Measurements from ENCODE around the gene TOB1. TPM values are rescaled to one million over a fixed set of nuclear protein-coding genes. Genes with fewer than 3 reads are reported as not detected.

TOB1 gene
- polyA plus RNA-seq, 1 of the 3 experiments (the other 2 are of a cell fraction), result 19.3 TPM

DNA sequence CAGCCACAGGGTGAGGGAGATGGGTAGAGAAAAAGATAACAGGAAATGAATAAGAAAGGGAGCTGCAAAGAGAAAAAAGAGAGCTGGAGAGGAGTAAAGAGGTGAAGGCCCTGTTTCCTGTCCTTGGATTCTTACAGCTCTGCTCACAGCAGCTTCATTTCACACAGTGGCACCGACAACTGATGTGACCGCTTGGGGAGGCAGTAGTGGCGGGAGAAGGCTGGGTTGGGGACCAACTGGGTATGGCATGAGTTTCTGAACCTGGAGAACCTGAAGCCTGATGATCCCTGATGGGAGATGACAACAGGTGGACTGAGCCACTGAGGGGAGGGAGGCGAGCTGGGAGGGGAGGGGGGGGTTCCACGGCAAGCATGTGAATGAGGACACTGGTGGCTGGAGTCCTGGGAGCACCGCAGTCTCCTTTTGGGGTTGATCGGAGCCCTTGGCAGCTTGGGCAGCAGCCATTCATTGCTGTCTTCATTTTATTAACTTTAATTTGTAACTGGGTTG, 34.3 kb upstream of the TOB1 start:
- H3K4me2 ChIP-seq, result no peak overlapping the region
- no peaks in the 10 kb centered on the region for H3K36me3 ChIP-seq (replicated peaks in 1 of 2; ENCODE audit: control insufficient read depth in 1 of 2, insufficient read depth in 2 of 2, low read length in 1 of 2)
- peaks cover 13 to 30% of the 10 kb centered on the region in 2 experiments for H3K4me1 ChIP-seq (ENCODE audit: control insufficient read depth in 1 of 2, insufficient read depth in 2 of 2, low read depth in 1 of 2, low read length in 1 of 2)
- H3K4me3 ChIP-seq (ENCODE audit: low read depth in 2 of 2, low read length in 1 of 2), result no peak overlapping the region
- H3K9ac ChIP-seq, result no peak overlapping the region
- no peak overlapping the region for H2AFZ ChIP-seq (ENCODE audit: low read depth)
- H3F3A ChIP-seq (replicated peaks; ENCODE audit: insufficient read depth), result no peaks in the 10 kb centered on the region
- TF ChIP-seq POLR2AphosphoS5 (IDR thresholded peaks at IDR 0.05; ENCODE audit: low read depth, low read length) (no peak), GATA2 (CRISPR knock-in tag; IDR thresholded peaks at IDR 0.05) (no peak), MEF2A (IDR thresholded peaks at IDR 0.05; ENCODE audit: borderline replicate concordance, low read depth) (no peak), RFX5 (IDR thresholded peaks at IDR 0.05; ENCODE audit: low read length) (no peak), RCOR1 (IDR thresholded peaks at IDR 0.05; ENCODE audit: low read length) (no peak), TAF1 (IDR thresholded peaks at IDR 0.05; ENCODE audit: borderline replicate concordance, low read depth, low read length) (no peak), FOSL2 (IDR thresholded peaks at IDR 0.05; ENCODE audit: borderline replicate concordance, low read depth) (no peak), RAD21 (IDR thresholded peaks at IDR 0.05; ENCODE audit: low read length) (no peak)
- TF ChIP-seq, protein P1, sequence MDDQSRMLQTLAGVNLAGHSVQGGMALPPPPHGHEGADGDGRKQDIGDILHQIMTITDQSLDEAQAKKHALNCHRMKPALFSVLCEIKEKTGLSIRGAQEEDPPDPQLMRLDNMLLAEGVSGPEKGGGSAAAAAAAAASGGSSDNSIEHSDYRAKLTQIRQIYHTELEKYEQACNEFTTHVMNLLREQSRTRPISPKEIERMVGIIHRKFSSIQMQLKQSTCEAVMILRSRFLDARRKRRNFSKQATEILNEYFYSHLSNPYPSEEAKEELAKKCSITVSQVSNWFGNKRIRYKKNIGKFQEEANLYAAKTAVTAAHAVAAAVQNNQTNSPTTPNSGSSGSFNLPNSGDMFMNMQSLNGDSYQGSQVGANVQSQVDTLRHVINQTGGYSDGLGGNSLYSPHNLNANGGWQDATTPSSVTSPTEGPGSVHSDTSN (IDR thresholded peaks at IDR 0.05), result no peak
- H4K20me1 ChIP-seq (ENCODE audit: insufficient read depth), result no peaks in the 10 kb centered on the region
- no peaks in the 10 kb centered on the region for H3K9me2 ChIP-seq
- no peak overlapping the region for H3K27ac ChIP-seq (ENCODE audit: low read depth in 2 of 2, low read length in 1 of 2)
- no peaks in the 10 kb centered on the region for H3K9me3 ChIP-seq
- WGBS (ENCODE audit: low lambda C conversion rate), result 77% methylated on average over 7 of the region's 7 CpGs
- no peaks in the 10 kb centered on the region for H3K27me3 ChIP-seq (ENCODE audit: insufficient read depth)
- CTCF ChIA-PET, result interaction anchor here (0.9 to 1.5 kb wide), 5 partner anchors 9 to 57 kb away, joined by 3 to 7 read pairs (median 3); no protein-coding TSS in a partner anchor
- DNase-seq, result no peak
- POLR2A ChIA-PET, result interaction anchor here (2.6 kb wide), 1 partner anchor 34 kb away, joined by 13 read pairs; the partner anchor contains the start of gene TOB1
- H3K79me2 ChIP-seq (ENCODE audit: insufficient read depth), result no peaks in the 10 kb centered on the region

DNA sequence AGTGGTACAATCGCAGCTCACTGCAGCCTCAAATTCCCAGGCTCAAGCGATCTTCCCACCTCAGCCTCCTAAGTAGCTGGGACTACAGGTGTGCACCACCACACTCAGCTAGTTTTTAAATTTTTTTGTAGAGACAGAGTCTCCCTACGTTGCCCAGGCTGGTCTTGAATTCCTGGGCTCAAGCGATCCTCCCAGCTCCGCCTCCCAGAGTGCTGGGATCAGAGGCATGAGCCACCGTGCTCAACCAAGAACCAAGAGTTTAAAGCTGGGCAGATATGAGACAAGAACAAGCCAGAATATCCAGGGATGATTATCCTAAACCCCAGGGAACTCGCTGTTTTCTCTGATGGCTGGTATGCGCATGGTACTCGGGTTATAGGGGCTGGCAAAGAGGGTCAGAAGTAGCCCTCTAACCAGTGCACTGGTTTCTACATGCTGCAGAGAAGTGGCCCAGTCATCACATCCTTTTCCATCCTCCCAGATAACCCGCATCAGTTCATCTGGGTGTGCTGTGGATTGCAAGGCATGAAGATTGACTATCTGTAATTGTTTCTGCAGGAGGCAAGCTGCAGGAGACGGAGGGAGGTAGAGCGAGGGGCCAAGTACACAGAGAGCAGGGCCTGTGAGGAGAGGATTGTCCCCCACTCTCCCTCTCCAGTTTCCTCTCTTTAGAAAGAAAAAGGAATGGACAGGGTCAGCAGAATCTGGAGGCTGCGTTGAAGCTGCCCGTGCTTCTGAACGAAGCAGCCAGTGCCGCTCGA, 33.6 kb upstream of the TOB1 start:
- Histone ChIP-seq H3K27ac (ENCODE audit: low read depth in 2 of 2, low read length in 1 of 2) (no peak overlapping the region), H3K4me1 (ENCODE audit: control insufficient read depth in 1 of 2, insufficient read depth in 2 of 2, low read depth in 1 of 2, low read length in 1 of 2) (peaks cover 9 to 23% of the 10 kb centered on the region in 2 experiments), H4K20me1 (ENCODE audit: insufficient read depth) (no peaks in the 10 kb centered on the region), H3K4me2 (no peak overlapping the region), H3K9me2 (no peaks in the 10 kb centered on the region), H3K9ac (no peak overlapping the region), H3K27me3 (ENCODE audit: insufficient read depth) (no peaks in the 10 kb centered on the region), H3K36me3 (replicated peaks in 1 of 2; ENCODE audit: control insufficient read depth in 1 of 2, insufficient read depth in 2 of 2, low read length in 1 of 2) (no peaks in the 10 kb centered on the region), H3K9me3 (no peaks in the 10 kb centered on the region), H3K79me2 (ENCODE audit: insufficient read depth) (no peaks in the 10 kb centered on the region), H2AFZ (ENCODE audit: low read depth) (no peak overlapping the region), H3F3A (replicated peaks; ENCODE audit: insufficient read depth) (no peaks in the 10 kb centered on the region), H3K4me3 (ENCODE audit: low read depth in 2 of 2, low read length in 1 of 2) (no peak overlapping the region)
- DNase-seq, result no peak
- ChIA-PET POLR2A (interaction anchor here (2.6 kb wide), 1 partner anchor 33 kb away, joined by 13 read pairs; the partner anchor contains the start of gene TOB1), CTCF (interaction anchor here (0.9 to 2.0 kb wide), 8 partner anchors 9 to 58 kb away, joined by 3 to 7 read pairs (median 4); no protein-coding TSS in a partner anchor)
- no peak for TF ChIP-seq EZH2phosphoT487 (IDR thresholded peaks at IDR 0.05; ENCODE audit: borderline replicate concordance, low read depth)
- TF ChIP-seq NFIC (IDR thresholded peaks at IDR 0.05; ENCODE audit: borderline replicate concordance), result no peak
- TF ChIP-seq, protein P2, sequence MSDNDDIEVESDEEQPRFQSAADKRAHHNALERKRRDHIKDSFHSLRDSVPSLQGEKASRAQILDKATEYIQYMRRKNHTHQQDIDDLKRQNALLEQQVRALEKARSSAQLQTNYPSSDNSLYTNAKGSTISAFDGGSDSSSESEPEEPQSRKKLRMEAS (IDR thresholded peaks at IDR 0.05; ENCODE audit: low read depth), result no peak
- no peak for TF ChIP-seq POLR2AphosphoS5 (IDR thresholded peaks at IDR 0.05; ENCODE audit: low read depth, low read length)
- no peak for TF ChIP-seq FOXJ3 (CRISPR knock-in tag; IDR thresholded peaks at IDR 0.05)
- TF ChIP-seq TCF12 (IDR thresholded peaks at IDR 0.05), result no peak
- no peak for TF ChIP-seq GABPA (IDR thresholded peaks at IDR 0.05; ENCODE audit: low read depth)
- no peak for TF ChIP-seq CHD2 (IDR thresholded peaks at IDR 0.05; ENCODE audit: low read length, partially characterized antibody)
- TF ChIP-seq SMC3 (IDR thresholded peaks at IDR 0.05; ENCODE audit: low read depth, low read length), result no peak
- TF ChIP-seq, protein P3, sequence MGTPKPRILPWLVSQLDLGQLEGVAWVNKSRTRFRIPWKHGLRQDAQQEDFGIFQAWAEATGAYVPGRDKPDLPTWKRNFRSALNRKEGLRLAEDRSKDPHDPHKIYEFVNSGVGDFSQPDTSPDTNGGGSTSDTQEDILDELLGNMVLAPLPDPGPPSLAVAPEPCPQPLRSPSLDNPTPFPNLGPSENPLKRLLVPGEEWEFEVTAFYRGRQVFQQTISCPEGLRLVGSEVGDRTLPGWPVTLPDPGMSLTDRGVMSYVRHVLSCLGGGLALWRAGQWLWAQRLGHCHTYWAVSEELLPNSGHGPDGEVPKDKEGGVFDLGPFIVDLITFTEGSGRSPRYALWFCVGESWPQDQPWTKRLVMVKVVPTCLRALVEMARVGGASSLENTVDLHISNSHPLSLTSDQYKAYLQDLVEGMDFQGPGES (IDR thresholded peaks at IDR 0.05; ENCODE audit: low read depth, low read length), result no peak
- no peak for TF ChIP-seq RCOR1 (IDR thresholded peaks at IDR 0.05; ENCODE audit: low read length)
- TF ChIP-seq TEAD4 (IDR thresholded peaks at IDR 0.05; ENCODE audit: borderline replicate concordance, insufficient read depth), result no peak
- no peak for TF ChIP-seq RAD21 (IDR thresholded peaks at IDR 0.05; ENCODE audit: low read length)
- TF ChIP-seq, protein P4, sequence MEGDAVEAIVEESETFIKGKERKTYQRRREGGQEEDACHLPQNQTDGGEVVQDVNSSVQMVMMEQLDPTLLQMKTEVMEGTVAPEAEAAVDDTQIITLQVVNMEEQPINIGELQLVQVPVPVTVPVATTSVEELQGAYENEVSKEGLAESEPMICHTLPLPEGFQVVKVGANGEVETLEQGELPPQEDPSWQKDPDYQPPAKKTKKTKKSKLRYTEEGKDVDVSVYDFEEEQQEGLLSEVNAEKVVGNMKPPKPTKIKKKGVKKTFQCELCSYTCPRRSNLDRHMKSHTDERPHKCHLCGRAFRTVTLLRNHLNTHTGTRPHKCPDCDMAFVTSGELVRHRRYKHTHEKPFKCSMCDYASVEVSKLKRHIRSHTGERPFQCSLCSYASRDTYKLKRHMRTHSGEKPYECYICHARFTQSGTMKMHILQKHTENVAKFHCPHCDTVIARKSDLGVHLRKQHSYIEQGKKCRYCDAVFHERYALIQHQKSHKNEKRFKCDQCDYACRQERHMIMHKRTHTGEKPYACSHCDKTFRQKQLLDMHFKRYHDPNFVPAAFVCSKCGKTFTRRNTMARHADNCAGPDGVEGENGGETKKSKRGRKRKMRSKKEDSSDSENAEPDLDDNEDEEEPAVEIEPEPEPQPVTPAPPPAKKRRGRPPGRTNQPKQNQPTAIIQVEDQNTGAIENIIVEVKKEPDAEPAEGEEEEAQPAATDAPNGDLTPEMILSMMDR (IDR thresholded peaks at IDR 0.05), result no peak
- no peak for TF ChIP-seq MXI1 (IDR thresholded peaks at IDR 0.05; ENCODE audit: low read depth, low read length)
- no peak for TF ChIP-seq RFX5 (IDR thresholded peaks at IDR 0.05; ENCODE audit: low read length)
- no peak for TF ChIP-seq FOSL2 (IDR thresholded peaks at IDR 0.05; ENCODE audit: borderline replicate concordance, low read depth)
- no peak for TF ChIP-seq GATA2 (CRISPR knock-in tag; IDR thresholded peaks at IDR 0.05)
- TF ChIP-seq FOXM1 (IDR thresholded peaks at IDR 0.05; ENCODE audit: low read depth), result no peak
- WGBS (ENCODE audit: low lambda C conversion rate), result 93% methylated on average over 17 of the region's 17 CpGs
